ENCODE measurements around the gene NAA25.

Gene NAA25

GRCh38 chr12:112130441-112130998, 21.9 kb upstream of the NAA25 start:
- no peak for ATAC-seq
- TF ChIP-seq POU6F1 (CRISPR knock-in tag; IDR thresholded peaks at IDR 0.05; ENCODE audit: borderline replicate concordance, low read depth) = no peak
- TF ChIP-seq ESRRG (CRISPR knock-in tag; IDR thresholded peaks at IDR 0.05) = no peak
- TF ChIP-seq ZNF70 (CRISPR knock-in tag; IDR thresholded peaks at IDR 0.05) = no peak
- no peak for TF ChIP-seq ZFP3 (CRISPR knock-in tag; IDR thresholded peaks at IDR 0.05)
- TF ChIP-seq ZFP30 (CRISPR knock-in tag; IDR thresholded peaks at IDR 0.05) = no peak
- TF ChIP-seq GLIS3 (CRISPR knock-in tag; IDR thresholded peaks at IDR 0.05) = no peak
- no peak for TF ChIP-seq TCF4 (CRISPR knock-in tag; IDR thresholded peaks at IDR 0.05; ENCODE audit: borderline replicate concordance)

GRCh38 chr12:112126911-112127310, 18.3 kb upstream of the NAA25 start:
- TF ChIP-seq TCF4 (CRISPR knock-in tag; IDR thresholded peaks at IDR 0.05; ENCODE audit: borderline replicate concordance) = no peak
- no peak for TF ChIP-seq ZNF70 (CRISPR knock-in tag; IDR thresholded peaks at IDR 0.05)
- no peak for TF ChIP-seq ZC3H10 (CRISPR knock-in tag; IDR thresholded peaks at IDR 0.05)
- TF ChIP-seq TOX (CRISPR knock-in tag; IDR thresholded peaks at IDR 0.05; ENCODE audit: borderline replicate concordance) = no peak
- no peak for TF ChIP-seq CSDC2 (CRISPR knock-in tag; IDR thresholded peaks at IDR 0.05)
- TF ChIP-seq GLIS3 (CRISPR knock-in tag; IDR thresholded peaks at IDR 0.05) = no peak
- no peak for TF ChIP-seq PATZ1 (CRISPR knock-in tag; IDR thresholded peaks at IDR 0.05; ENCODE audit: borderline replicate concordance)
- TF ChIP-seq ZFP30 (CRISPR knock-in tag; IDR thresholded peaks at IDR 0.05) = no peak
- no peak for TF ChIP-seq ZFP3 (CRISPR knock-in tag; IDR thresholded peaks at IDR 0.05)
- no peak for TF ChIP-seq RARB (CRISPR knock-in tag; IDR thresholded peaks at IDR 0.05)
- TF ChIP-seq ZNF565 (CRISPR knock-in tag; conservative IDR thresholded peaks at IDR 0.05; ENCODE audit: low read depth) = no peak
- no peak for TF ChIP-seq BACH2 (CRISPR knock-in tag; IDR thresholded peaks at IDR 0.05; ENCODE audit: borderline replicate concordance)
- TF ChIP-seq ESRRG (CRISPR knock-in tag; IDR thresholded peaks at IDR 0.05) = no peak
- TF ChIP-seq TSHZ2 (CRISPR knock-in tag; IDR thresholded peaks at IDR 0.05) = no peak
- TF ChIP-seq CSRNP3 (CRISPR knock-in tag; IDR thresholded peaks at IDR 0.05) = no peak
- TF ChIP-seq POU6F1 (CRISPR knock-in tag; IDR thresholded peaks at IDR 0.05; ENCODE audit: borderline replicate concordance, low read depth) = no peak
- TF ChIP-seq SNAI2 (CRISPR knock-in tag; IDR thresholded peaks at IDR 0.05) = no peak
- no peak for TF ChIP-seq ZNF8 (CRISPR knock-in tag; IDR thresholded peaks at IDR 0.05)
- no peak for TF ChIP-seq ISL1 (CRISPR knock-in tag; IDR thresholded peaks at IDR 0.05)
- no peak for ATAC-seq

- no peak; the same call in 2 of the 3 replicates for ATAC-seq
- TF ChIP-seq TSHZ2 (CRISPR knock-in tag; IDR thresholded peaks at IDR 0.05) (no peak), ZFP3 (CRISPR knock-in tag; IDR thresholded peaks at IDR 0.05) (no peak), CSDC2 (CRISPR knock-in tag; IDR thresholded peaks at IDR 0.05) (no peak), POU6F1 (CRISPR knock-in tag; IDR thresholded peaks at IDR 0.05; ENCODE audit: borderline replicate concordance, low read depth) (no peak), ZNF8 (CRISPR knock-in tag; IDR thresholded peaks at IDR 0.05) (no peak), ISL1 (CRISPR knock-in tag; IDR thresholded peaks at IDR 0.05) (no peak), TCF4 (CRISPR knock-in tag; IDR thresholded peaks at IDR 0.05; ENCODE audit: borderline replicate concordance) (no peak), BACH2 (CRISPR knock-in tag; IDR thresholded peaks at IDR 0.05; ENCODE audit: borderline replicate concordance) (no peak), PATZ1 (CRISPR knock-in tag; IDR thresholded peaks at IDR 0.05; ENCODE audit: borderline replicate concordance) (no peak)
Measured at GRCh38 chr12:112126000-112126438, 17.4 kb upstream of the NAA25 start.
